Lower lobe of right lung (tissue), 2 donors: ENCODE results near the gene NRTN. TPM values are rescaled to one million over a fixed set of nuclear protein-coding genes. Genes with fewer than 3 reads are reported as not detected.

Experiments used
- ATAC-seq, 2 donors: fragments of 200-7000 bp; cut with Tn5 transposase; one replicate each; pipeline ENCODE4 v1.9.1; 2020 to 2022; ENCODE audit warnings: mild to moderate bottlenecking in 2 of 2, moderate library complexity in 2 of 2
- DNase-seq: peaks from one replicate; pipeline ENCODE4 v3.0.0-alpha.2; 2020
- H3K27ac ChIP-seq: fragments of 200-600 bp; one replicate; pipeline ENCODE4 v1.8.0; 2022
- H3K27me3 ChIP-seq: fragments of 200-600 bp; one replicate; pipeline ENCODE4 v1.8.0; 2022; ENCODE audit warnings: low read depth
- H3K36me3 ChIP-seq: fragments of 200-600 bp; one replicate; pipeline ENCODE4 v1.8.0; 2022; ENCODE audit warnings: mild to moderate bottlenecking
- H3K4me1 ChIP-seq: fragments of 200-600 bp; one replicate; pipeline ENCODE4 v1.8.0; 2022
- H3K4me3 ChIP-seq: fragments of 200-600 bp; one replicate; pipeline ENCODE4 v1.8.0; 2022; ENCODE audit warnings: mild to moderate bottlenecking
- H3K9me3 ChIP-seq: fragments of 200-600 bp; one replicate; pipeline ENCODE4 v1.8.0; 2022
- CTCF ChIP-seq: fragments of 200-600 bp; IDR thresholded peaks from one replicate; pipeline ENCODE4 v1.8.0; 2022; ENCODE audit warnings: antibody characterized with exemption, mild to moderate bottlenecking
- intact Hi-C: fragments of 100-400 bp; cut with DNase I; formaldehyde crosslinking; loops from one replicate; pipeline ENCODE4 v1.11.0; 2022
- total RNA-seq: library from RNA; stranded (reverse); fragmentation: NEBNext Ultra II Directional; extraction: Animal tissue kit (Norgen Biotek cat#: 25700); gene quantifications from one replicate; pipeline ENCODE4 v1.2.1, GENCODE V29; 2021
- donor health status: DM: no; HTN: yes; CAD: no; lungs with severe emphysema.

Gene NRTN
- total RNA-seq, 1 donor from 2014 or later = 2.7 TPM

DNA sequence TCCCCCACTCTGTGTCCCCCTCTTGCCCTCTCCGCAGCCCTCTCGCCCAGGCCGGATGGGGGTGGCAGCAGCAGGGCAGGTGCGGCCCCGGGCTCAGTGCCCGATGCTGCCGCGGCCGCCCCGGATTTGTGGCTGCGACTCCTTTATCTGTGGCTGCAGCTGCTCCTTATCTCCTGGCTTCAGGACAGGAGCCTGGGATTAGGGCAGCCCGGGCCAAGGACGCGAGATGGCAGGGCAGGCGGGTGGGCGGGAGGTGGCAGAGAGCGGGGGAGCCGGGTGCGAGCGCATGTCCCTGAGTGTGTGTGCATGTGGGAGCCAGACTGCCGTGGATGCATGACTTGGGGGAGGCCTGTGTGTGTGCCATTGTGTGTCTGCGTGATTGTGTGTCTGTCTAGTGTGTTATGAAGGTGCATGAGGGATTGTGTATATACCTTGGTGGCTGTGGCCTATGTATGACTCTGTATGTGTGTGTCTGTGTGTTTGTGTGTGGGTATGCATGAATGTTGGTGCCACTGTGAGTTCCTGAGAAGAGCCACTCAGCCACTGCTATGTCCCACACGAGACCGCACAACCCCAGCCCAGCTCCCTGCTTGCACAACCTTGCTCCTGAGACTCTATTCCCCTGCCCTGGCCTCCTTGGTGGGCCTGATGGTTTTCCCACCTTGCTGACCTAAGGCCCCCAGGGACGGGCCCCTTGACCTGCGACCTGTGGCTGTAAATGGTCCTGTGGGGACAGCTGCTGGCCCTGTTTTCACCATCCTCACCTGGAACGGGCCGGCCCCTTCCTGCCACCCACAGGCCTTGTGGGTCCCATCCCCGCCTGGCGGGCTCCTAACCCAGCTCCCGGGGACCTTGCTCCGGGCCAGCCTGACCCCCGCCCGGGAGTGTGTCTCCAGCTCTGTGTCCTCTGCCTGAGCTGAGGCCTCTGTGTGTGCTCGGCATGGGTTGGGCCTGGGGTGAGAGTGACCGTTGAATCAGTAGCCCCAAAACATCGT lies 5.3 kb upstream of the NRTN start:
- Histone ChIP-seq H3K4me1 (peaks cover 14% of the 10 kb centered on the region), H3K9me3 (no peaks in the 10 kb centered on the region), H3K27ac (no peak overlapping the region), H3K4me3 (no peak overlapping the region), H3K36me3 (no peaks in the 10 kb centered on the region), H3K27me3 (peaks cover 49% of the 10 kb centered on the region)
- DNase-seq (no peak), ATAC-seq (no peak)
- intact Hi-C loops = no loop called here
- TF ChIP-seq CTCF = no peak

GRCh38 chr19:5800361-5801270 lies 4.3 kb upstream of the NRTN start:
- intact Hi-C loops = no loop called here
- Histone ChIP-seq H3K4me3 (no peak overlapping the region), H3K9me3 (no peaks in the 10 kb centered on the region), H3K36me3 (no peaks in the 10 kb centered on the region), H3K27ac (no peak overlapping the region), H3K27me3 (peaks cover 53% of the 10 kb centered on the region), H3K4me1 (peaks cover 15% of the 10 kb centered on the region)
- ATAC-seq (no peak), DNase-seq (no peak)
- no peak for TF ChIP-seq CTCF

DNA sequence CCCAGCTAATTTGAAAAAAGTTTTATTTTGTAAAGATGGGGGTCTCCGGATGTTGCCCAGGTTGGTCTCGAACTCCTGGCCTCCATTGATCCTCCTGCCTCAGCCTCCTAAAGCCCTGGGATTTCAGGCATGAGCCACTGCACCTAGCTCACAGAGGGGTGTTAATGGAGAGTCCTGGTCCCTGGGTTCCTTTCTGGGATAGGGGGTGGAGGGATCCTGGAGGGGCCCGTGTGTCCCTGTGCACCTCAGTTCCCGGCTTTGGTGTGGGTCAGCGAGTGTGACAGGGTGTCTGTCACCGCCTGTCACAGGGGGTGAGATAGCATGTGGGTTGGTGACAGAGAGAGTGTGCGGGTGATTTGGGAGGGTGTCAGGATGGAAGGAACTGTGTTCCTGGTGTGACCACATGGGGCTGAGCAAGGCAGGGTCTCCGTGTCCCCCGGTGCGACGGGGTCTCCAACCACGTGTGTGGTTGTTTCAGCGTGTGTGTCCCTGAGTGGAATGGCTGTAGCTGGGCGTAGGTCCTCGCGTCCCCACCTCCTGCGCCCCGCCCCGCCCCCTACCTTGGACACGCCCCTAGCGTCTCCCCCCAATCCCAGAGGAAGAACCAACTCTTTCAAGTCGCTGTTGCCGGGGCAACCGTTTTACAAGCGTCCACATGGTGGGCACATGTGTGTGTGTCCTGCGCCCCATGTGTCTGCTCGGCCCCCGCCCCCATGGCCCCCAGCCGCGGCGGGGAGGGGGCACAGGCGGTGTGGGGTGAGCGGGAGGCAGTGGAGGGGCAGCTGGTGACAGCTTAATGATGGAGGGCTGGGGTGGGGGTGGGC lies 2.9 kb upstream of the NRTN start:
- intact Hi-C loops = no loop called here

DNA sequence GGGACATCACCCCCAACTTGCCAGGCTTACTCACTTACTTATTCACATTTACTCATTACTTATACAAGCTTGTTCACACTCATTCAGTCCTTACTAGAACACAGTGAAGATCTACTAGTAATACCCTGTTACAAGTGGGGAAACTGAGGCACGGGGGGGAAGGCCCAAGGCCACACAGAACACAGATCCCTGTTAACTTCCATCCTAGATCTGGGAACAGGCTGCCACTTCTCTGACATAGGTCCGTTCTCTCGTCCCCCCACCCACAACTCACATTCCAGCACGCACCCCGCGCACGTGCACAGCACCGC lies 1.5 kb upstream of the NRTN start:
- no peak for DNase-seq
- Histone ChIP-seq H3K27me3 (peaks cover 60% of the 10 kb centered on the region), H3K9me3 (no peaks in the 10 kb centered on the region), H3K4me1 (peaks cover 15% of the 10 kb centered on the region), H3K27ac (no peak overlapping the region), H3K36me3 (no peaks in the 10 kb centered on the region), H3K4me3 (peak overlapping the region; percentile 36)
- ATAC-seq = no peak
- no peak for TF ChIP-seq CTCF
- intact Hi-C loops = no loop called here

More for the DNA sequence above, 2.9 kb upstream of the NRTN start:
- TF ChIP-seq CTCF = no peak
- Histone ChIP-seq H3K27ac (no peak overlapping the region), H3K4me1 (peaks cover 15% of the 10 kb centered on the region), H3K9me3 (no peaks in the 10 kb centered on the region), H3K36me3 (no peaks in the 10 kb centered on the region), H3K27me3 (peaks cover 60% of the 10 kb centered on the region), H3K4me3 (no peak overlapping the region)
- DNase-seq = no peak
- no peak for ATAC-seq
